K562 (cell line): Measurements from ENCODE around the gene THADA. TPM values are rescaled to one million over a fixed set of nuclear protein-coding genes. Genes with fewer than 3 reads are reported as not detected.

Experiments used
- ATAC-seq: fragments of 200-7000 bp; cut with Tn5 transposase; 3 replicates; pipeline ENCODE4 v1.9.1; 2020; ENCODE audit warnings: moderate library complexity
- BruUV-seq: library from RNA; stranded (reverse); fragments of 400-500 nt; replicated peaks from 2 replicates; lab custom pipeline; 2021; lab: Mats Ljungman, UMichigan
- CTCF ChIA-PET: fragments of 300-600 bp; formaldehyde crosslinking; extraction: SDS; loops from one replicate; lab custom pipeline; 2021; ENCODE audit warnings: low intra/inter-chr PET ratio; lab: Yijun Ruan, JAX
- POLR2A ChIA-PET: fragments of 300-600, 350-650 bp; sonication (Branson Sonifier 250); formaldehyde crosslinking; extraction: SDS; loops from one replicate; lab custom pipeline; 2021; ENCODE audit warnings: antibody characterized with exemption, inconsistent platforms; lab: Yijun Ruan, JAX
- DNase-seq, 4 experiments: peaks; one replicate each; pipeline versions ENCODE4 v3.0.0 to v3.0.0-alpha.2; 2011 to 2018; ENCODE audit warnings: low spot score in 3 of 4, mixed read lengths in 3 of 4; ENCODE audit errors: extremely low read depth in 1 of 4
- FAIRE-seq: peaks from 2 replicates; lab custom pipeline; 2011; peaks lifted over from hg19 to GRCh38; lab: Jason Lieb, UNC
- H2AFZ ChIP-seq: 2 replicates; pipeline ENCODE4 v1.6.0; 2011; ENCODE audit warnings: low read depth, low read length, control low read depth, inconsistent platforms
- H3K27ac ChIP-seq: fragments of 200-600 bp; 3 replicates; pipeline ENCODE4 v1.8.0; 2011; ENCODE audit warnings: low read depth, mild to moderate bottlenecking, control low read depth, inconsistent platforms, low read length, moderate library complexity, mixed read lengths; ENCODE audit errors: extremely low read depth
- H3K27me3 ChIP-seq, 2 experiments: fragments of 300-600 bp in 1 of 2; 2 replicates in 1 of 2; 3 replicates in 1 of 2; pipeline versions ENCODE4 v1.6.0 to v1.8.0; 2011; ENCODE audit warnings: inconsistent platforms in 2 of 2, low read length in 2 of 2, mild to moderate bottlenecking in 1 of 2, mixed read lengths in 1 of 2, moderate library complexity in 1 of 2; ENCODE audit not compliant: control insufficient read depth in 2 of 2, insufficient read depth in 2 of 2
- H3K36me3 ChIP-seq: fragments of 300-600 bp; 3 replicates; pipeline ENCODE4 v1.8.0; 2011; ENCODE audit warnings: mild to moderate bottlenecking, low read length, inconsistent platforms; ENCODE audit not compliant: control insufficient read depth, insufficient read depth
- H3K4me1 ChIP-seq, 2 experiments: fragments of 200-600 bp in 1 of 2; replicated peaks in 1 of 2; 2 replicates in 1 of 2; 3 replicates in 1 of 2; pipeline versions ENCODE4 v1.5.1 to v1.8.0; 2011; ENCODE audit warnings: inconsistent platforms in 2 of 2, low read length in 2 of 2, mild to moderate bottlenecking in 1 of 2, mixed read lengths in 1 of 2, moderate library complexity in 1 of 2; ENCODE audit not compliant: control insufficient read depth in 2 of 2, insufficient read depth in 2 of 2
- H3K4me2 ChIP-seq: 2 replicates; pipeline ENCODE4 v1.6.1; 2011; ENCODE audit warnings: low read length, control low read depth, inconsistent platforms, mixed read lengths; ENCODE audit not compliant: insufficient read depth
- H3K4me3 ChIP-seq: fragments of 200-600 bp; sonication (generic), shearing (Covaris generic); 2 replicates; pipeline ENCODE4 v1.5.1; 2016; ENCODE audit warnings: control low read depth, inconsistent platforms
- H3K79me2 ChIP-seq: fragments of 200-600 bp; 3 replicates; pipeline ENCODE4 v1.8.0; 2011; ENCODE audit warnings: low read length, inconsistent platforms; ENCODE audit not compliant: control insufficient read depth, insufficient read depth
- H3K9ac ChIP-seq, 2 experiments: 2 replicates each; pipeline versions ENCODE4 v1.6.0 to v1.6.1; 2011; ENCODE audit warnings: low read depth in 2 of 2, low read length in 2 of 2, control low read depth in 1 of 2, inconsistent platforms in 1 of 2, mild to moderate bottlenecking in 1 of 2, mixed read lengths in 1 of 2; ENCODE audit not compliant: insufficient read depth in 1 of 2
- H3K9me1 ChIP-seq: one replicate; pipeline ENCODE4 v1.6.0; 2011; ENCODE audit warnings: inconsistent platforms, mild to moderate bottlenecking, low read length, moderate library complexity; ENCODE audit not compliant: control insufficient read depth, insufficient read depth
- H3K9me3 ChIP-seq: replicated peaks from 2 replicates; pipeline ENCODE4 v1.5.1; 2011; ENCODE audit warnings: low read depth, low read length, inconsistent platforms; ENCODE audit not compliant: control insufficient read depth, insufficient read depth
- H4K20me1 ChIP-seq: replicated peaks from 2 replicates; pipeline ENCODE4 v1.6.1; 2011; ENCODE audit warnings: low read length, inconsistent platforms, mixed read lengths; ENCODE audit not compliant: control insufficient read depth, insufficient read depth
- C11orf30 ChIP-seq: fragments of 450-650 bp; IDR thresholded peaks from 2 replicates; pipeline ENCODE4 v1.6.1; 2016; ENCODE audit warnings: low read depth, mild to moderate bottlenecking
- MAFF ChIP-seq: IDR thresholded peaks from 2 replicates; pipeline ENCODE4 v1.6.1; 2012; ENCODE audit warnings: low read length, improper control_type of control experiment
- MAFG ChIP-seq: fragments of 450-650 bp; conservative IDR thresholded peaks from 2 replicates; pipeline ENCODE4 v1.6.1; 2016; ENCODE audit warnings: missing genetic modification characterization, missing compliant biosample characterization
- MAFK ChIP-seq: IDR thresholded peaks from 2 replicates; pipeline ENCODE4 v1.6.1; 2011; ENCODE audit warnings: low read length, improper control_type of control experiment
- MCM5 ChIP-seq: fragments of 450-650 bp; IDR thresholded peaks from 2 replicates; pipeline ENCODE4 v1.6.1; 2016; ENCODE audit warnings: low read depth
- NFIC ChIP-seq: fragments of 450-650 bp; IDR thresholded peaks from 2 replicates; pipeline ENCODE4 v1.6.1; 2017; ENCODE audit warnings: mild to moderate bottlenecking, inconsistent platforms
- ZNF316 ChIP-seq: fragments of 450-650 bp; IDR thresholded peaks from 2 replicates; pipeline ENCODE4 v1.6.1; 2016
- ZNF79 ChIP-seq: fragments of 250-450 bp; sonication (Bioruptor Pico); IDR thresholded peaks from 2 replicates; pipeline ENCODE4 v1.4.0; 2020; ENCODE audit warnings: low read depth, mild to moderate bottlenecking, moderate library complexity
- WGBS: fragments of 100-300 bp; shearing (Covaris generic); methylation state at CpG from one replicate; pipeline ENCODE4 v1.1.6; 2016; ENCODE audit warnings: low coverage, mixed read lengths; ENCODE audit not compliant: insufficient coverage; ENCODE audit errors: missing lambda C conversion rate; 5-methylcytosine and 5-hydroxymethylcytosine counted together
- in situ Hi-C: fragments of 300-500 bp; cut with MboI; formaldehyde crosslinking; loops from 4 replicates; pipeline ENCODE4 v1.15.0; 2018; ENCODE audit warnings: inconsistent platforms, mixed read lengths
- intact Hi-C: fragments of 100-400 bp; cut with micrococcal nuclease; formaldehyde crosslinking; loops from 2 replicates; pipeline ENCODE4 v1.14.2; 2022
- polyA plus RNA-seq, 8 experiments: library from polyadenylated mRNA; depleted of rRNA in 4 of 8; stranded (reverse) in 5 of 8; unstranded in 3 of 8; fragments of >200 nt; fragmentation: Nextera tagmentation in 2 of 8; fragmentation: Illumina TruSeq in 1 of 8; extraction: Ambion mirVana in 2 of 8; extraction: Trizol in 1 of 8; gene quantifications; 2 replicates each; pipeline versions ENCODE4 v1.2.1 to v1.2.3, GENCODE V29; 2011 to 2014; ENCODE audit warnings: inconsistent platforms in 1 of 8, missing spikeins in 1 of 8
- total RNA-seq, 7 experiments: library from RNA; depleted of rRNA in 6 of 7; stranded (reverse); fragments of >200 nt in 6 of 7; fragmentation: Illumina TruSeq in 2 of 7; extraction: Trizol in 2 of 7; gene quantifications; 2 replicates each; pipeline versions ENCODE4 v1.2.1 to v1.2.3, GENCODE V29; 2011 to 2021; ENCODE audit warnings: low replicate concordance in 1 of 7

THADA gene
- total and polyA plus RNA-seq, 9 of the 15 experiments (the other 6 are each of a cell fraction or from before 2014, with no cell fraction given): 17.8 to 34.7 (median 31.9) TPM

GRCh38 chr2:43538034-43538670, 57.7 kb downstream of the THADA start:
- no peak for TF ChIP-seq MCM5
- TF ChIP-seq NFIC: no peak
- TF ChIP-seq C11orf30: peak; percentile 80
- TF ChIP-seq ZNF79: no peak
- peak; percentile 52; the same call in 1 of the 2 replicates for TF ChIP-seq MAFG (tag)
- peak; percentile 88 for TF ChIP-seq ZNF316
- peak; percentile 24; the same call in 1 of the 2 replicates for TF ChIP-seq MAFF
- TF ChIP-seq MAFK: peak; percentile 54; the same call in 1 of the 2 replicates
- Histone ChIP-seq H4K20me1 (no peaks in the 10 kb centered on the region), H3K36me3 (peaks cover 21% of the 10 kb centered on the region; the same call in 2 of the 3 replicates), H3K9me1 (no peaks in the 10 kb centered on the region), H3K79me2 (no peaks in the 10 kb centered on the region), H3K4me3 (no peak overlapping the region), H3K9me3 (no peaks in the 10 kb centered on the region), H3K27me3 (no peaks in the 10 kb centered on the region), H3K4me2 (no peak overlapping the region), H2AFZ (no peak overlapping the region; the same call in 1 of the 2 replicates), H3K9ac (no peak overlapping the region), H3K27ac (peak overlapping the region; percentile 4; the same call in 1 of the 3 replicates), H3K4me1 (peaks cover 0 to 4% of the 10 kb centered on the region in 2 experiments; a peak in 1 of 5 replicates)
- in situ Hi-C loops: no loop called here
- intact Hi-C loops: no loop called here
- BruUV-seq: no TSS peak
- no peak for FAIRE-seq
- WGBS: 77% methylated on average over 1 of the region's 1 CpG
- no peak for ATAC-seq
- ChIA-PET CTCF (no interaction called here), POLR2A (interaction anchor here (0.7 to 3.2 kb wide), 2 partner anchors 9 to 570 kb away, joined by 3 to 19 read pairs; no protein-coding TSS in a partner anchor)
- DNase-seq: no peak
